GM10248 (cell line): ENCODE measurements around the gene CENPT.

ENCODE experiments used
- CTCF ChIA-PET: fragments of 300-600 bp; sonication (Branson Sonifier 250); formaldehyde crosslinking; extraction: SDS; loops from one replicate; lab custom pipeline; 2021; ENCODE audit warnings: antibody characterized with exemption; lab: Yijun Ruan, JAX
- POLR2A ChIA-PET: fragments of 350-650 bp; sonication (Branson Sonifier 250); formaldehyde crosslinking; extraction: SDS; loops from one replicate; lab custom pipeline; 2020; ENCODE audit warnings: antibody characterized with exemption; lab: Yijun Ruan, JAX
- DNase-seq: peaks from one replicate; pipeline ENCODE4 v3.0.0; 2012; ENCODE audit errors: extremely low spot score
- CTCF ChIP-seq: IDR thresholded peaks from 2 replicates; pipeline ENCODE4 v1.5.1; 2012; ENCODE audit warnings: mild to moderate bottlenecking, low read depth; ENCODE audit errors: extremely low read depth, missing control alignments, control extremely low read depth

CENPT gene

GRCh38 chr16:67783353-67783725 lies 64.2 kb downstream of the CENPT start:
- no peak for TF ChIP-seq CTCF
- DNase-seq = no peak
- ChIA-PET POLR2A (no interaction called here), CTCF (interaction anchor here (1.0 kb wide), 1 partner anchor 302 kb away, joined by 4 read pairs; the partner anchor contains the start of gene ATP6V0D1)

- TF ChIP-seq CTCF = no peak
- ChIA-PET CTCF (interaction anchor here (1.0 to 5.8 kb wide), 4 partner anchors 10 to 302 kb away, joined by 4 to 34 read pairs (median 10); partner anchors contain the start of gene ATP6V0D1), POLR2A (no interaction called here)
- DNase-seq = no peak
These were observed 64.7 kb downstream of the CENPT start for GRCh38 chr16:67782567-67783352.

DNA sequence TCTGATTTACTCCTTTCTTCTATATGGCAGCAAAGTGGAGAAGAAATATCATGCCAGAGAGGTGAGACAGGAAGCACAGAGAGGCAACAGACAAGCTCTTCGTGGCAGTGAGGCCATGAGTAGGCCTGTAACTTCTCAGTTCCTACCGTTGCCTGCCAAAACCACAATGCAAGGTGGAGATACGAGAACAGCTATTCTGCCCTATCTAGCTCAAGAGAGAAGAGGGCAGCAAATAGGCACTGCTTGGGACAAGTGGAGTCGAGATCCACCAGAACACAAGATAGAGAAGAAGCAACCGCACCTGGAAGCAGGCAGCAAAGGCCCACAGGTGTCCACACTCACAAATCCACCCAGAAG lies 66.0 kb downstream of the CENPT start:
- DNase-seq = peak; percentile 46
- POLR2A ChIA-PET = interaction anchor here (0.5 kb wide), 1 partner anchor 89 kb away, joined by 3 read pairs; no protein-coding TSS in a partner anchor
- CTCF ChIA-PET = interaction anchor here (1.1 to 5.8 kb wide), 5 partner anchors 11 to 260 kb away, joined by 3 to 34 read pairs (median 7); partner anchors contain the start of gene CARMIL2
- no peak for TF ChIP-seq CTCF

DNA sequence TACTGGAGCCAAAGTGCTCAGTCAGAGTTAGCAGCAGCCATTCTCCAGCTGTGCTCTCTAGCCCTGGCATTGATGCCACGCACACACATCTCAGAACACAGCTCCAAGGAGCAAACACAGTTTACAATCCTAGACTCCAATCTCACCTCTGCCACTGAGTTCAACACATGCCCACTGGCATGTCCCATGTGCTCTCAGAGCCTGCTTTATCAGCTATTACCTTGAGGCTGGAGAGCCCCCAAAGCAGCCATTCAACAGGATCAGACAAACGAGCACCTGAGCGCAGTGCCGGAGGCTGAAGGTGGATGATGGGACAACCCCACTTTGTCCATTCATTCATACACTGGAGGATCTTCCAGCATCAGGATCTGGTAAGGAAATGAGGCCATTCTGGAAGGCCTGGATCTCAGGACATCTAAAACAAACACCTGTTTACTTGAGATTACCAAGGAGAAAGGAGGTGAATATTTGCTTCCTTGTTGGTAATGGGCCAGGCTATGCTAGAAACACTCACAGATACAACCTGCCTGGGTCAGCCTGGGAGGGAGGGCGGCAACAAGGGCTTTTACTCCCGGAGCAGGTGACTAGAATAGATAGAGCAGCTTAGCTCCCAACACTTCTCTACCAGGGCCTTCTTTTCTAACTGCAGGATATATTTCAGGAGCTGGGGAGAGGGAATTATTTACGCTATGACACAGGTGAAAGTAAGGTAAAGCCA lies 66.5 kb downstream of the CENPT start:
- ChIA-PET POLR2A (interaction anchor here (0.5 to 0.6 kb wide), 2 partner anchors 89 to 1426 kb away, joined by 3 to 4 read pairs; no protein-coding TSS in a partner anchor), CTCF (interaction anchor here (0.7 to 5.8 kb wide), 10 partner anchors 11 to 300 kb away, joined by 3 to 34 read pairs (median 6); partner anchors contain the start of genes ATP6V0D1 and CARMIL2)
- no peak for TF ChIP-seq CTCF
- DNase-seq = no peak

GRCh38 chr16:67779256-67780014 lies 68.1 kb downstream of the CENPT start:
- no peak for DNase-seq
- no peak for TF ChIP-seq CTCF
- POLR2A ChIA-PET = interaction anchor here (0.5 kb wide), 1 partner anchor 12 kb away, joined by 5 read pairs; no protein-coding TSS in a partner anchor
- CTCF ChIA-PET = interaction anchor here (0.7 to 5.8 kb wide), 8 partner anchors 10 to 299 kb away, joined by 3 to 34 read pairs (median 6); partner anchors contain the start of gene ATP6V0D1
